OCI-LY3 (cell line): ENCODE measurements around the gene KDM3B.

Experiments used
- H2AFZ ChIP-seq: fragments of 200-600, 300-600 bp; shearing (Covaris generic); 2 replicates; pipeline ENCODE4 v1.6.0; 2014; ENCODE audit warnings: antibody characterized with exemption, low read depth, low read length
- H3K27ac ChIP-seq: fragments of 200-600, 300-600 bp; sonication (generic); 2 replicates; pipeline ENCODE4 v1.5.1; 2014; ENCODE audit warnings: mild to moderate bottlenecking, low read length, moderate library complexity, mixed read lengths
- H3K27me3 ChIP-seq: fragments of 200-600, 300-600 bp; sonication (generic); 2 replicates; pipeline ENCODE4 v1.6.1; 2014; ENCODE audit warnings: low read depth, low read length, mixed read lengths
- H3K36me3 ChIP-seq: fragments of 200-600, 300-600 bp; sonication (generic); replicated peaks from 2 replicates; pipeline ENCODE3; 2014; ENCODE audit warnings: low read depth, low read length, mixed read lengths
- H3K4me1 ChIP-seq: fragments of 300-600, 200-600 bp; sonication (generic); 2 replicates; pipeline ENCODE4 v1.6.1; 2014; ENCODE audit warnings: low read length, mixed read lengths
- H3K4me2 ChIP-seq: fragments of 200-600, 300-600 bp; sonication (generic); 2 replicates; pipeline ENCODE4 v1.6.1; 2014; ENCODE audit warnings: low read length, mixed read lengths
- H3K4me3 ChIP-seq: fragments of 300-600, 200-600 bp; sonication (generic); 2 replicates; pipeline ENCODE4 v1.5.1; 2014; ENCODE audit warnings: antibody characterized with exemption, mild to moderate bottlenecking, low read length, moderate library complexity
- H3K79me2 ChIP-seq: fragments of 300-600, 200-600 bp; shearing (Covaris generic); 2 replicates; pipeline ENCODE4 v1.6.1; 2014; ENCODE audit warnings: mild to moderate bottlenecking, low read length, mixed read lengths
- H3K9ac ChIP-seq: fragments of 300-600, 200-600 bp; shearing (Covaris generic); 2 replicates; pipeline ENCODE4 v1.6.0; 2014; ENCODE audit warnings: mild to moderate bottlenecking, low read length, moderate library complexity
- H3K9me3 ChIP-seq: fragments of 200-600, 300-600 bp; shearing (Covaris generic); 2 replicates; pipeline ENCODE4 v1.6.1; 2014; ENCODE audit warnings: low read length, mixed read lengths; ENCODE audit not compliant: insufficient read depth
- H4K20me1 ChIP-seq: fragments of 200-600, 300-600 bp; sonication (generic); 2 replicates; pipeline ENCODE4 v1.6.1; 2016; ENCODE audit warnings: low read length, mixed read lengths; ENCODE audit not compliant: insufficient read depth
- CTCF ChIP-seq: fragments of 200-600, 300-600 bp; sonication (generic); IDR thresholded peaks from 2 replicates; pipeline ENCODE4 v1.5.1; 2014; ENCODE audit warnings: antibody characterized with exemption, low read length, low read depth
- EZH2phosphoT487 ChIP-seq: fragments of 200-600 bp; shearing (Covaris generic); IDR thresholded peaks from 2 replicates; pipeline ENCODE4 v1.6.1; 2018; ENCODE audit warnings: antibody characterized with exemption, mixed run types, low read depth

The KDM3B gene

GRCh38 chr5:138370537-138370936 lies 18.1 kb downstream of the KDM3B start:
- Histone ChIP-seq H3K27me3 (no peaks in the 10 kb centered on the region), H3K27ac (no peak overlapping the region), H4K20me1 (peaks cover 56% of the 10 kb centered on the region), H3K79me2 (peaks cover 77% of the 10 kb centered on the region), H2AFZ (no peak overlapping the region), H3K4me3 (no peak overlapping the region), H3K4me1 (peaks cover 54% of the 10 kb centered on the region), H3K9me3 (no peaks in the 10 kb centered on the region), H3K9ac (no peak overlapping the region), H3K4me2 (peak overlapping the region; percentile 80; the same call in 1 of the 2 replicates), H3K36me3 (peaks cover 11% of the 10 kb centered on the region)
- no peak for TF ChIP-seq EZH2phosphoT487
- TF ChIP-seq CTCF: no peak

- no peak for TF ChIP-seq EZH2phosphoT487
- TF ChIP-seq CTCF: no peak
- H4K20me1 ChIP-seq: peaks cover 52% of the 10 kb centered on the region
- H3K27me3 ChIP-seq: no peaks in the 10 kb centered on the region
- peak overlapping the region; percentile 64 for H3K4me2 ChIP-seq
- peaks cover 68% of the 10 kb centered on the region for H3K79me2 ChIP-seq
- H3K4me3 ChIP-seq: no peak overlapping the region
- peaks cover 54% of the 10 kb centered on the region for H3K4me1 ChIP-seq
- no peaks in the 10 kb centered on the region for H3K9me3 ChIP-seq
- no peak overlapping the region for H2AFZ ChIP-seq
- H3K27ac ChIP-seq: no peak overlapping the region
- H3K9ac ChIP-seq: no peak overlapping the region
- H3K36me3 ChIP-seq: peaks cover 11% of the 10 kb centered on the region
Observed at GRCh38 chr5:138371454-138371853, 19.0 kb downstream of the KDM3B start.

GRCh38 chr5:138372225-138372624 lies 19.7 kb downstream of the KDM3B start:
- H3K4me1 ChIP-seq: peaks cover 48% of the 10 kb centered on the region
- no peak overlapping the region for H3K9ac ChIP-seq
- peak overlapping the region; percentile 64 for H3K4me2 ChIP-seq
- peaks cover 45% of the 10 kb centered on the region for H4K20me1 ChIP-seq
- TF ChIP-seq CTCF: no peak
- no peak for TF ChIP-seq EZH2phosphoT487
- peak overlapping the region; percentile 36 for H3K4me3 ChIP-seq
- H3K79me2 ChIP-seq: peaks cover 60% of the 10 kb centered on the region
- peaks cover 11% of the 10 kb centered on the region for H3K36me3 ChIP-seq
- H3K9me3 ChIP-seq: no peaks in the 10 kb centered on the region
- no peaks in the 10 kb centered on the region for H3K27me3 ChIP-seq
- H2AFZ ChIP-seq: no peak overlapping the region
- H3K27ac ChIP-seq: peak overlapping the region; percentile 44

GRCh38 chr5:138372653-138373052 lies 20.2 kb downstream of the KDM3B start:
- H4K20me1 ChIP-seq: peaks cover 45% of the 10 kb centered on the region
- peaks cover 56% of the 10 kb centered on the region for H3K79me2 ChIP-seq
- H3K36me3 ChIP-seq: peaks cover 11% of the 10 kb centered on the region
- H3K4me3 ChIP-seq: peak overlapping the region; percentile 27; the same call in 1 of the 2 replicates
- no peak overlapping the region for H2AFZ ChIP-seq
- H3K27ac ChIP-seq: peak overlapping the region; percentile 44
- no peaks in the 10 kb centered on the region for H3K9me3 ChIP-seq
- H3K9ac ChIP-seq: no peak overlapping the region
- TF ChIP-seq CTCF: no peak
- TF ChIP-seq EZH2phosphoT487: no peak
- no peaks in the 10 kb centered on the region for H3K27me3 ChIP-seq
- H3K4me1 ChIP-seq: peaks cover 48% of the 10 kb centered on the region
- peak overlapping the region; percentile 64 for H3K4me2 ChIP-seq
